ENCODE results near the gene MEIS1. TPM values are rescaled to one million over a fixed set of nuclear protein-coding genes. Genes with fewer than 3 reads are reported as not detected.
A peak's percentile ranks its signal among the peaks of the same experiment; 100 is the strongest.

MEIS1 gene
- total RNA-seq, 1 donor from 2014 or later = 3.4 TPM

- Histone ChIP-seq H3K4me2 (ENCODE audit: low read length) (no peak overlapping the region), H2AFZ (ENCODE audit: low read depth, low read length) (no peak overlapping the region), H3K79me2 (ENCODE audit: insufficient read depth, low read length) (no peaks in the 10 kb centered on the region), H4K20me1 (ENCODE audit: insufficient read depth, low read length) (no peaks in the 10 kb centered on the region), H3K27me3 (ENCODE audit: insufficient read depth, low read length) (peaks cover 38% of the 10 kb centered on the region), H3K4me3 (ENCODE audit: insufficient read depth, low read depth, low read length) (no peak overlapping the region), H3K4me1 (ENCODE audit: insufficient read depth, low read length) (no peaks in the 10 kb centered on the region), H3K9ac (ENCODE audit: low read length) (no peak overlapping the region), H3K9me3 (ENCODE audit: insufficient read depth, low read depth, low read length) (no peaks in the 10 kb centered on the region), H3K27ac (ENCODE audit: low read depth, low read length) (no peak overlapping the region), H3K36me3 (ENCODE audit: insufficient read depth, low read length) (no peaks in the 10 kb centered on the region)
- Mint-ChIP-seq H3K4me1 (ENCODE audit: low read depth, unreplicated experiment) (peaks cover 7% of the 10 kb centered on the region), H3K27me3 (ENCODE audit: low read depth, unreplicated experiment) (peaks cover 76% of the 10 kb centered on the region), H3K27ac (ENCODE audit: unreplicated experiment) (no peak overlapping the region), H3K4me3 (ENCODE audit: unreplicated experiment) (no peak overlapping the region), H3K9me3 (ENCODE audit: unreplicated experiment) (no peaks in the 10 kb centered on the region), H3K36me3 (ENCODE audit: low read depth, unreplicated experiment) (no peaks in the 10 kb centered on the region)
- FAIRE-seq = no peak
- DNase-seq (ENCODE audit: low read depth) = no peak
- TF ChIP-seq EZH2 (IDR thresholded peaks at IDR 0.05; ENCODE audit: insufficient read depth, low read length) (no peak), CTCF (IDR thresholded peaks at IDR 0.05; ENCODE audit: insufficient read depth, low read depth, low read length) (no peak)
These were observed 7.6 kb upstream of the MEIS1 start for GRCh38 chr2:66427300-66427699.

- Histone ChIP-seq H3K79me2 (ENCODE audit: insufficient read depth, low read length) (no peaks in the 10 kb centered on the region), H3K9ac (ENCODE audit: low read length) (no peak overlapping the region), H3K9me3 (ENCODE audit: insufficient read depth, low read depth, low read length) (no peaks in the 10 kb centered on the region), H2AFZ (ENCODE audit: low read depth, low read length) (no peak overlapping the region), H3K27me3 (ENCODE audit: insufficient read depth, low read length) (peaks cover 38% of the 10 kb centered on the region), H3K4me2 (ENCODE audit: low read length) (no peak overlapping the region), H3K27ac (ENCODE audit: low read depth, low read length) (no peak overlapping the region), H4K20me1 (ENCODE audit: insufficient read depth, low read length) (no peaks in the 10 kb centered on the region), H3K4me3 (ENCODE audit: insufficient read depth, low read depth, low read length) (no peak overlapping the region), H3K4me1 (ENCODE audit: insufficient read depth, low read length) (peaks cover 7% of the 10 kb centered on the region), H3K36me3 (ENCODE audit: insufficient read depth, low read length) (no peaks in the 10 kb centered on the region)
- Mint-ChIP-seq H3K9me3 (ENCODE audit: unreplicated experiment) (no peaks in the 10 kb centered on the region), H3K4me3 (ENCODE audit: unreplicated experiment) (no peak overlapping the region), H3K4me1 (ENCODE audit: low read depth, unreplicated experiment) (peaks cover 7% of the 10 kb centered on the region), H3K27me3 (ENCODE audit: low read depth, unreplicated experiment) (peaks cover 76% of the 10 kb centered on the region), H3K36me3 (ENCODE audit: low read depth, unreplicated experiment) (no peaks in the 10 kb centered on the region), H3K27ac (ENCODE audit: unreplicated experiment) (no peak overlapping the region)
- peak; percentile 32 for FAIRE-seq
- TF ChIP-seq EZH2 (IDR thresholded peaks at IDR 0.05; ENCODE audit: insufficient read depth, low read length) (no peak), CTCF (IDR thresholded peaks at IDR 0.05; ENCODE audit: insufficient read depth, low read depth, low read length) (peak; percentile 94)
- DNase-seq (ENCODE audit: low read depth) = peak; percentile 38
These were observed 5.8 kb upstream of the MEIS1 start for GRCh38 chr2:66428986-66429612.

Data from astrocyte (in vitro differentiated cells and primary cell).